ENCODE measurements around the gene NUPR2. TPM values are rescaled to one million over a fixed set of nuclear protein-coding genes. Genes with fewer than 3 reads are reported as not detected.
"Not testable (repeated sequence)": the region's sequence is repeated elsewhere in the genome, so short reads cannot be mapped to it uniquely, and the experiment has no call there.

NUPR2 gene
- total and polyA plus RNA-seq, 2 of the 8 experiments (the other 6 are each of a cell fraction or from before 2014, with no cell fraction given): not detected

DNA sequence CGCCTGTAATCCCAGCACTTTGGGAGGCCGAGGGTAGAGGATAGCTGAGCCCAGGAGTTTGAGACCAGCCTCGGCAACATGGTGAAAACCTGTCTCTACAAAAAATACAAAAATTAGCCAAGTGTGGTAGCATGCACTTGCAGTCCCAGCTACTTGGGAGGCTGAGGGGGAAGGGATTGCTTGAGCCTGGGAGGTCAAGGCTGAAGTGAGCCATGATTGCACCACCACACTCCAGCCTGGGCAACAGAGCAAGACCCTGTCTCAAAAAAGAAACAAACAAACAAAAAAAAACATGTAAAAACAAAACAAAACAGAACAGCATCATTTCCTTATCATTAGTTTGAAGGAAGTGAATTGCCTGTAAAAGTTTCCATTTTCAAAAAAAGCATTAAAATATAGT lies 4.0 kb downstream of the NUPR2 start:
- H2BK5ac ChIP-seq (ENCODE audit: low read depth, low read length); H2BK15ac ChIP-seq (ENCODE audit: low read length); H3K18ac ChIP-seq (ENCODE audit: extremely low read depth, low read length); POLR2A ChIA-PET (ENCODE audit: partially characterized antibody); H3K36me3 ChIP-seq (ENCODE audit: control insufficient read depth in 2 of 4, insufficient read depth in 4 of 4, low read length in 3 of 4); H3K4me3 ChIP-seq (ENCODE audit: extremely low read depth in 1 of 4, insufficient read depth in 2 of 4, low read depth in 3 of 4, low read length in 4 of 4); H4K20me1 ChIP-seq (replicated peaks in 1 of 2; ENCODE audit: control insufficient read depth in 1 of 2, insufficient read depth in 2 of 2, low read length in 2 of 2); H3K79me2 ChIP-seq (ENCODE audit: control insufficient read depth in 1 of 2, insufficient read depth in 2 of 2, low read length in 2 of 2); H3K4me1 ChIP-seq (replicated peaks in 1 of 4; ENCODE audit: control insufficient read depth in 3 of 4, insufficient read depth in 4 of 4, low read length in 3 of 4); H3K9ac ChIP-seq (replicated peaks in 1 of 4; ENCODE audit: extremely low read depth in 1 of 4, low read depth in 3 of 4, low read length in 3 of 4); CTCF ChIA-PET (ENCODE audit: partially characterized antibody); H3K4me2 ChIP-seq (ENCODE audit: insufficient read depth in 1 of 2, low read depth in 2 of 2, low read length in 2 of 2); H2BK120ac ChIP-seq (replicated peaks; ENCODE audit: low read depth, low read length); H3K14ac ChIP-seq (ENCODE audit: insufficient read length); H3K23me2 ChIP-seq (ENCODE audit: low read depth, low read length); H3K27ac ChIP-seq (ENCODE audit: low read depth, low read length); H4K5ac ChIP-seq (ENCODE audit: insufficient read length, low read depth, low read length); DNase-seq (ENCODE audit: low read depth in 1 of 2, low spot score in 2 of 2); H2BK12ac ChIP-seq (ENCODE audit: low read depth, low read length); H2AK5ac ChIP-seq (ENCODE audit: low read depth, low read length); H4K91ac ChIP-seq (replicated peaks; ENCODE audit: insufficient read length, low read length); H3K4ac ChIP-seq (replicated peaks; ENCODE audit: insufficient read length, low read depth, low read length); H2AFZ ChIP-seq (ENCODE audit: low read length); H4K8ac ChIP-seq (ENCODE audit: extremely low read depth, insufficient read depth, low read length); H3K23ac ChIP-seq (ENCODE audit: insufficient read length); H3K27me3 ChIP-seq (replicated peaks in 1 of 4; ENCODE audit: control insufficient read depth in 3 of 4, extremely low read depth in 1 of 4, insufficient read depth in 3 of 4, low read length in 3 of 4); H3K79me1 ChIP-seq (ENCODE audit: low read depth, low read length); H2BK20ac ChIP-seq (ENCODE audit: low read length); FAIRE-seq; H3K56ac ChIP-seq (replicated peaks; ENCODE audit: insufficient read length, low read depth, low read length): not testable (repeated sequence)
- H3K9me3 ChIP-seq (ENCODE audit: insufficient read depth in 2 of 2, low read depth in 1 of 2, low read length in 1 of 2): peaks cover 27 to 61% of the 10 kb centered on the region in 2 experiments; a peak in 3 of 4 replicates
- 84% methylated on average over 3 of the region's 3 CpGs; no CpG with 5 or more reads in 1 of the 2 experiments for WGBS, 2 experiments (ENCODE audit: extremely low coverage in 1 of 2, insufficient coverage in 1 of 2, insufficient read length in 1 of 2, insufficient replicate concordance in 2 of 2, low coverage in 1 of 2, low lambda C conversion rate in 2 of 2, missing lambda C conversion rate in 1 of 2)

Measured in H1 (cell line).